ENCODE measurements around the gene CSRNP3.
A peak's percentile ranks its signal among the peaks of the same experiment; 100 is the strongest.

Gene CSRNP3

GRCh38 chr2:165475277-165476004 is 5.9 kb downstream of the CSRNP3 start:
- no peak for TF ChIP-seq TEAD4 (IDR thresholded peaks at IDR 0.05)
- TF ChIP-seq FOXM1 (IDR thresholded peaks at IDR 0.05; ENCODE audit: borderline replicate concordance, low read depth), result no peak
- TF ChIP-seq CEBPB (IDR thresholded peaks at IDR 0.05), result no peak
- no peak for TF ChIP-seq EGR1 (IDR thresholded peaks at IDR 0.05)
- TF ChIP-seq ZBTB7A (IDR thresholded peaks at IDR 0.05; ENCODE audit: low read depth), result no peak
- no peak for TF ChIP-seq USF1 (IDR thresholded peaks at IDR 0.05)
- no peak for TF ChIP-seq NFIC (IDR thresholded peaks at IDR 0.05)
- TF ChIP-seq RAD21 (IDR thresholded peaks at IDR 0.05; ENCODE audit: low read depth), result no peak
- no peak for TF ChIP-seq CREB1 (IDR thresholded peaks at IDR 0.05; ENCODE audit: low read depth)
- TF ChIP-seq TAF1 (IDR thresholded peaks at IDR 0.05; ENCODE audit: low read depth), result no peak
- no peak for TF ChIP-seq MAX (IDR thresholded peaks at IDR 0.05)
- no peak for TF ChIP-seq YY1 (IDR thresholded peaks at IDR 0.05; ENCODE audit: low read depth)
- TF ChIP-seq REST (IDR thresholded peaks at IDR 0.05; ENCODE audit: low read depth), result no peak
- TF ChIP-seq EP300 (IDR thresholded peaks at IDR 0.05; ENCODE audit: borderline replicate concordance), result no peak
- TF ChIP-seq TCF12 (IDR thresholded peaks at IDR 0.05; ENCODE audit: low read depth), result no peak

- TF ChIP-seq EP300 (IDR thresholded peaks at IDR 0.05; ENCODE audit: borderline replicate concordance), result no peak
Observed at GRCh38 chr2:165479856-165480255, 10.4 kb downstream of the CSRNP3 start.

- TF ChIP-seq CEBPB (IDR thresholded peaks at IDR 0.05) (no peak), NFIC (IDR thresholded peaks at IDR 0.05) (peak; percentile 26; the same call in 1 of the 2 replicates), TEAD4 (IDR thresholded peaks at IDR 0.05) (peak; percentile 87), RAD21 (IDR thresholded peaks at IDR 0.05; ENCODE audit: low read depth) (no peak), USF1 (IDR thresholded peaks at IDR 0.05) (peak; percentile 64), MAX (IDR thresholded peaks at IDR 0.05) (peak; percentile 39; the same call in 1 of the 2 replicates)
Observed at GRCh38 chr2:165494573-165494972, 25.1 kb downstream of the CSRNP3 start.

GRCh38 chr2:165497659-165498317 is 28.3 kb downstream of the CSRNP3 start:
- TF ChIP-seq CEBPB (IDR thresholded peaks at IDR 0.05) (no peak), EGR1 (IDR thresholded peaks at IDR 0.05) (no peak), REST (IDR thresholded peaks at IDR 0.05; ENCODE audit: low read depth) (no peak), USF1 (IDR thresholded peaks at IDR 0.05) (no peak), YY1 (IDR thresholded peaks at IDR 0.05; ENCODE audit: low read depth) (no peak), CREB1 (IDR thresholded peaks at IDR 0.05; ENCODE audit: low read depth) (no peak), ZBTB7A (IDR thresholded peaks at IDR 0.05; ENCODE audit: low read depth) (no peak), TCF12 (IDR thresholded peaks at IDR 0.05; ENCODE audit: low read depth) (no peak), FOXM1 (IDR thresholded peaks at IDR 0.05; ENCODE audit: borderline replicate concordance, low read depth) (no peak), TEAD4 (IDR thresholded peaks at IDR 0.05) (no peak), RAD21 (IDR thresholded peaks at IDR 0.05; ENCODE audit: low read depth) (no peak), TAF1 (IDR thresholded peaks at IDR 0.05; ENCODE audit: low read depth) (no peak), MAX (IDR thresholded peaks at IDR 0.05) (no peak), NFIC (IDR thresholded peaks at IDR 0.05) (no peak), EP300 (IDR thresholded peaks at IDR 0.05; ENCODE audit: borderline replicate concordance) (no peak)

GRCh38 chr2:165499131-165499530 is 29.6 kb downstream of the CSRNP3 start:
- TF ChIP-seq USF1 (IDR thresholded peaks at IDR 0.05) (no peak), RAD21 (IDR thresholded peaks at IDR 0.05; ENCODE audit: low read depth) (no peak), NFIC (IDR thresholded peaks at IDR 0.05) (no peak), TEAD4 (IDR thresholded peaks at IDR 0.05) (no peak), TAF1 (IDR thresholded peaks at IDR 0.05; ENCODE audit: low read depth) (no peak), REST (IDR thresholded peaks at IDR 0.05; ENCODE audit: low read depth) (no peak), TCF12 (IDR thresholded peaks at IDR 0.05; ENCODE audit: low read depth) (no peak), EGR1 (IDR thresholded peaks at IDR 0.05) (no peak), CREB1 (IDR thresholded peaks at IDR 0.05; ENCODE audit: low read depth) (no peak), FOXM1 (IDR thresholded peaks at IDR 0.05; ENCODE audit: borderline replicate concordance, low read depth) (no peak), MAX (IDR thresholded peaks at IDR 0.05) (no peak), EP300 (IDR thresholded peaks at IDR 0.05; ENCODE audit: borderline replicate concordance) (no peak), ZBTB7A (IDR thresholded peaks at IDR 0.05; ENCODE audit: low read depth) (no peak), YY1 (IDR thresholded peaks at IDR 0.05; ENCODE audit: low read depth) (no peak), CEBPB (IDR thresholded peaks at IDR 0.05) (no peak)
